Caco-2 (cell line): Measurements from ENCODE around the gene CTDSPL. TPM values are rescaled to one million over a fixed set of nuclear protein-coding genes. Genes with fewer than 3 reads are reported as not detected.

Source experiments
- BruUV-seq: library from RNA; stranded (reverse); fragments of 400-500 nt; replicated peaks from 2 replicates; lab custom pipeline; 2021; lab: Mats Ljungman, UMichigan
- CTCF ChIA-PET: fragments of 300-600 bp; sonication (Branson Sonifier 250); formaldehyde crosslinking; loops from one replicate; lab custom pipeline; 2022; ENCODE audit warnings: antibody characterized with exemption; lab: Charles Lee
- POLR2A ChIA-PET: fragments of 300-600 bp; sonication (Branson Sonifier 250); formaldehyde crosslinking; loops from one replicate; lab custom pipeline; 2022; ENCODE audit warnings: antibody characterized with exemption; lab: Charles Lee
- DNase-seq, 2 experiments: peaks; one replicate each; pipeline versions ENCODE4 v3.0.0 to v3.0.0-alpha.2; 2020 to 2022
- H3K27me3 ChIP-seq: replicated peaks from 2 replicates; pipeline ENCODE4 v1.6.0; 2011; ENCODE audit warnings: low read length; ENCODE audit not compliant: control insufficient read depth, insufficient read depth
- H3K36me3 ChIP-seq: 2 replicates; pipeline ENCODE4 v1.5.1; 2011; ENCODE audit warnings: low read length; ENCODE audit not compliant: control insufficient read depth, insufficient read depth
- H3K4me1 ChIP-seq: fragments of 250-450 bp; sonication (Bioruptor Pico); 2 replicates; pipeline ENCODE4 v1.5.1; 2020; ENCODE audit warnings: mild to moderate bottlenecking
- H3K4me3 ChIP-seq: 2 replicates; pipeline ENCODE4 v1.5.1; 2011; ENCODE audit warnings: low read depth, mild to moderate bottlenecking, control low read depth, low read length
- H3K9me3 ChIP-seq: fragments of 250-450 bp; sonication (Bioruptor Pico); 2 replicates; pipeline ENCODE4 v1.5.1; 2020; ENCODE audit warnings: mild to moderate bottlenecking, moderate library complexity
- H3K27ac Mint-ChIP-seq: one replicate; pipeline ENCODE4 v1.8.0; 2022; ENCODE audit warnings: mixed read lengths; ENCODE audit not compliant: unreplicated experiment
- H3K27me3 Mint-ChIP-seq: one replicate; pipeline ENCODE4 v1.8.0; 2022; ENCODE audit warnings: mixed read lengths; ENCODE audit not compliant: insufficient read depth, unreplicated experiment
- H3K36me3 Mint-ChIP-seq: one replicate; pipeline ENCODE4 v1.8.0; 2022; ENCODE audit warnings: mild to moderate bottlenecking, mixed read lengths; ENCODE audit not compliant: insufficient read depth, unreplicated experiment
- H3K4me1 Mint-ChIP-seq: one replicate; pipeline ENCODE4 v1.8.0; 2022; ENCODE audit warnings: low read depth, mixed read lengths; ENCODE audit not compliant: unreplicated experiment
- H3K4me3 Mint-ChIP-seq: one replicate; pipeline ENCODE4 v1.8.0; 2022; ENCODE audit warnings: mild to moderate bottlenecking, moderate library complexity, mixed read lengths; ENCODE audit not compliant: unreplicated experiment
- H3K9me3 Mint-ChIP-seq: one replicate; pipeline ENCODE4 v1.8.0; 2022; ENCODE audit warnings: mixed read lengths; ENCODE audit not compliant: unreplicated experiment
- CTCF ChIP-seq, 2 experiments: fragments of 200-600 bp in 1 of 2; IDR thresholded peaks; 1 replicate in 1 of 2; 2 replicates in 1 of 2; pipeline versions ENCODE4 v1.5.1 to v1.8.0; 2011 to 2022; ENCODE audit warnings: antibody characterized with exemption in 1 of 2, control low read depth in 1 of 2, inconsistent platforms in 1 of 2, low read depth in 1 of 2, low read length in 1 of 2, mild to moderate bottlenecking in 1 of 2, moderate library complexity in 1 of 2; ENCODE audit not compliant: insufficient read depth in 1 of 2, severe bottlenecking in 1 of 2, unreplicated experiment in 1 of 2
- intact Hi-C: fragments of 100-400 bp; cut with micrococcal nuclease; formaldehyde crosslinking; loops from one replicate; pipeline ENCODE4 v1.10.0; 2022; ENCODE audit not compliant: unreplicated experiment
- total RNA-seq: library from RNA; stranded (reverse); gene quantifications from 2 replicates; pipeline ENCODE4 v1.2.3, GENCODE V29; 2022

CTDSPL gene
- total RNA-seq, 1 experiment from 2014 or later = 60.9 TPM

GRCh38 chr3:37918627-37919026, 56.9 kb downstream of the CTDSPL start:
- Mint-ChIP-seq H3K4me3 (no peak overlapping the region), H3K27ac (no peak overlapping the region), H3K36me3 (peaks cover 15% of the 10 kb centered on the region), H3K4me1 (peaks cover 25% of the 10 kb centered on the region), H3K9me3 (no peaks in the 10 kb centered on the region), H3K27me3 (no peaks in the 10 kb centered on the region)
- peaks cover 8% of the 10 kb centered on the region for H3K4me1 ChIP-seq
- no peaks in the 10 kb centered on the region for H3K36me3 ChIP-seq
- CTCF ChIA-PET = interaction anchor here (1.2 kb wide), 1 partner anchor 56 kb away, joined by 3 read pairs; no protein-coding TSS in a partner anchor
- POLR2A ChIA-PET = no interaction called here
- BruUV-seq = no TSS peak
- no peak for DNase-seq
- H3K27me3 ChIP-seq = no peaks in the 10 kb centered on the region
- no peaks in the 10 kb centered on the region for H3K9me3 ChIP-seq
- intact Hi-C loops = no loop called here
- no peak for TF ChIP-seq CTCF (IDR thresholded peaks at IDR 0.05; ENCODE audit: insufficient read depth in 1 of 2, low read depth in 1 of 2, low read length in 1 of 2, severe bottlenecking in 1 of 2, unreplicated experiment in 1 of 2)
- no peak overlapping the region for H3K4me3 ChIP-seq

- no peaks in the 10 kb centered on the region for H3K9me3 ChIP-seq
- ChIA-PET CTCF (no interaction called here), POLR2A (no interaction called here)
- Mint-ChIP-seq H3K4me3 (no peak overlapping the region), H3K9me3 (no peaks in the 10 kb centered on the region), H3K27me3 (no peaks in the 10 kb centered on the region), H3K36me3 (peaks cover 15% of the 10 kb centered on the region), H3K4me1 (peaks cover 39% of the 10 kb centered on the region), H3K27ac (no peak overlapping the region)
- peaks cover 15% of the 10 kb centered on the region for H3K4me1 ChIP-seq
- no peaks in the 10 kb centered on the region for H3K27me3 ChIP-seq
- TF ChIP-seq CTCF (IDR thresholded peaks at IDR 0.05; ENCODE audit: insufficient read depth in 1 of 2, low read depth in 1 of 2, low read length in 1 of 2, severe bottlenecking in 1 of 2, unreplicated experiment in 1 of 2) = no peak
- no peaks in the 10 kb centered on the region for H3K36me3 ChIP-seq
- no peak overlapping the region for H3K4me3 ChIP-seq
- intact Hi-C loops = no loop called here
- DNase-seq = no peak
- no TSS peak for BruUV-seq
These were observed 58.5 kb downstream of the CTDSPL start for GRCh38 chr3:37920156-37920699.

- H3K27me3 Mint-ChIP-seq = no peaks in the 10 kb centered on the region
- H3K9me3 ChIP-seq = no peaks in the 10 kb centered on the region
- CTCF ChIA-PET = no interaction called here
These were observed 59.3 kb downstream of the CTDSPL start for GRCh38 chr3:37921025-37921424.

More at GRCh38 chr3:37921025-37921424, 59.3 kb downstream of the CTDSPL start:
- TF ChIP-seq CTCF (IDR thresholded peaks at IDR 0.05; ENCODE audit: insufficient read depth in 1 of 2, low read depth in 1 of 2, low read length in 1 of 2, severe bottlenecking in 1 of 2, unreplicated experiment in 1 of 2) = no peak
- DNase-seq = no peak
- no peaks in the 10 kb centered on the region for H3K27me3 ChIP-seq
- peaks cover 15% of the 10 kb centered on the region for H3K4me1 ChIP-seq
- Mint-ChIP-seq H3K9me3 (no peaks in the 10 kb centered on the region), H3K4me3 (no peak overlapping the region), H3K36me3 (peaks cover 15% of the 10 kb centered on the region), H3K27ac (peak overlapping the region; percentile 28), H3K4me1 (peaks cover 46% of the 10 kb centered on the region)
- BruUV-seq = no TSS peak
- H3K36me3 ChIP-seq = no peaks in the 10 kb centered on the region
- intact Hi-C loops = no loop called here
- no peak overlapping the region for H3K4me3 ChIP-seq
- POLR2A ChIA-PET = no interaction called here
